GM21529 (cell line): ENCODE data around the gene OGG1.
A peak's percentile ranks its signal among the peaks of the same experiment; 100 is the strongest.

ENCODE experiments used
- ATAC-seq: cut with Tn5 transposase; IDR thresholded peaks from one replicate; pipeline ENCODE4 v1.9.1; 2021; ENCODE audit not compliant: unreplicated experiment

OGG1 gene

DNA sequence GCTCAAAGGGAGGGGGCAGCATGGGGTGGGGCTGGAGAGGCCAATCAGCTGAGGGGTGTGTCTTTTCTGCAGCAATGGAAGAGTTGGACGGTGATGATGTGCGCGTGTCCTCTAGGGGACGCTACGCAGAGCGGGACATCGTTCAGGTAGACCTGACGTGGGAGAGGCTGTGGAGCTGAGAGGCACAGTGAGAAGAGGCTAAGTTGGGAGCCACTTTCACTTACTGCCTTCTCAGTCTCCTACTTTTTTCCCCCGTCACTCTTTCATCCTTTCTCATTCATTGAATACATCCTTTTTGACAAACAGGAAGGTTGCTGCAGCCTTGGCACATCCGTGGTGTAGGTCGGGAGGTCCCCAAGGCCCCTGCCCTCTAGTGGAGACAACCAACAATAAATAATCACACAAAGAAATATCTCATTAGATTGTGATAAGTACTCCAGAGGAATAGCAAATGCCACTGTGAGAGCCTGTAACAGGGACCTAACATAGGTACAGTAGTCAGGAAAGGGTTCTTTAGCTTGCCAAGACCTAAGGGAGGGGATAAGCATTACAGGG, 22.6 kb upstream of the OGG1 start:
- ATAC-seq: no peak

DNA sequence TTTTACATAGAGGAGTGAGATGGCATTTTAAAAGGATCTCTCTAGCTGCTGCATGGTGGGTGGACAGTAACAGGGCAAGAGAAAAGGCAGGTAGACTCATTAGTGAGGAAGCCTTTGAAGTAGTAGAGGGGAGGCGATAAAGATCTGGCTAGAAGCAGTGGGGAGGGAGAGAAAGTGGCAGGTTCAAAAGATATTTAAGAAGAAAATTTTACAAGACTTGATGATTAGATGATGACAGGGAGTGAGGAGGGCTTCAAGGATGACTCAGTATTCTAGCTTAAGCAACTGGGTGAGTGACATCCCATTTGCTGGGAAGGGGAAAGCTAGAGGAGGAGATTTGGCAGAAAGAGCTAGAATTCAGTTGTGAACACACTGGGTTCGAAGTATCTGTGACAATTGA, 22.0 kb upstream of the OGG1 start:
- no peak for ATAC-seq

DNA sequence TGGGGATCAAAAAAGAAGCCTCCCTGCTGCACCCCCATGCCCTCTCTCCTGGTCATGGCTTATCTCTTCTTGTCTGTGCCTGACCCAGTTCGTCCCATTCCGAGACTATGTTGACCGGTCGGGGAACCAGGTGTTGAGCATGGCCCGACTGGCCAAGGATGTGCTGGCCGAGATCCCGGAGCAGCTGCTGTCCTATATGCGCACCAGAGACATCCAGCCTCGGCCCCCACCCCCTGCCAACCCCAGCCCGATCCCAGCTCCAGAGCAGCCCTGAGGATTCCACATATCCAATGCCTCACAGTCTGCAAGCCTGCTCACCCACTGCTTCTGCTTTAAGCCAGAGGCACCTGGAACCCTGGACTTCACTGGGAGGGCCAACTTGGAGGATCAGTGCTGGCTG, 20.3 kb upstream of the OGG1 start:
- ATAC-seq: no peak

DNA sequence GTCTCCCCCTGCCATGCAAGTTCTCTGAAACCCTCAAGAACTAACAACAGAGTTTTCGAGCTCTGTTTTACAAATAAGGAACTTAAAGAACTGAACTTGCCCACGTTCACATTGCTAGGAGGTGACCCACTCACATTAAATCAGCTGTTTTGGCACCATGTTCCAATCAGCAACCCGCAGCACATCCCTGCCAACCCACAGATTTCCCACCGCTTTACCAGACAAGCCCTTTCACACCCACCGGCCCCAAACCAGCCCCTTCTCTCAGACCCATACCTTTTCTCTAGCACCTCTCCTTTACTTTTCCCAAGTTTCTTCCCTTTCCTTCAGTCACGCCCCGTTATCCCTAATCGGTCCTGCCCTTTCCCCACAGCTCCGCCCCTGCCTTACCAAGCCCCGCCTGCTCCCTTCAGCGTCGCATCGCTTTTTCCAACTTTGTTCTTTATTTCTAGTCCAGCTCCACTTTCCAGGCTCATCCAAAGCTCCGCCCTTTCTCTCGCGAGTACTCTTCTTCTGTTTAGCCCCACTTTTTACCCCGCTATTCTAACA, 19.0 kb upstream of the OGG1 start:
- ATAC-seq: peak; percentile 44

DNA sequence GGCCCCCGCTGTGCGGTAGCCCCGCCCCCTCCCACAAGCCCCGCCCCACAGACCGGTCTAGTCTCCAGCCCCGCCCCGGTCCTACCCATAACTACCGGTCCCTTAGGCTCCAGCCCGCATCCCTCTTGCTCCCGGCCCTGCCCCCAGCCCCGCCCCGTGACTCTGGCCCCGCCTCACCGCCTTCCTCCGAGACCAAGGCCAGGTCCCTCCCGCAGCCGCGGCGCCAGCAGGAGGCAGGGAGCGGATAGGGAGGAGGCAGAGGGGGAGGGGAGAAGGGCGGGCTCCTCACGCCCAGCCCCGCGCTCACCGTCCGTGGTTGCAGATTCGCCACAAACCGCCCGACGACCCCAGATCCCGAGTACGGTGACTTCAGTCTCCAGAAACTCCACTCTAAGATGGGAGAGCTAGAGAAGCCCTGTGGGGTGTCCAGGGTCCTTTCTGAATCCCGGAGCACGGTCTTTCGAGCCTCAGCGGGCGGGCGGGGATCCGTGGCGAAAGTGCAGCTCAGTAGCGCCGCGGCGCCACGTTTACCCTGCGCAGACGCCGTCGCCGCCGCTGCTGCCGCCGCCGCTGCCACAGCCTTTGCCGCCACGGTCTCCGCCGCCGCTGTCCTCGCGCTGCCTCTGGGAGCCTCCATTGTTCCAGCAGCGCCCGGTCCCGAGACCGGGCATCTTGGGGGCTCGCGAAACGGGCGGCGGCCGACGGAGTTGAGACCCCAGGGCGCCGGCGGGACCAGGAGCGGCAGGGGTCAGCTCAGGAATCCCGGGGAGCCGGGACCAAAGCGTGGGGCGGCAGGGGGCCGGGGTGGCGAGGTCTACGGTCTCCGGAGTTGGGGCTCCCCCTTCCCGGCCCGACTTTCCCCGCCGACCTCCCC, 18.3 kb upstream of the OGG1 start, which contains the start of gene BRPF1:
BRPF1 (plus strand) TSS at position 530 of the 874 bp plus-strand sequence. CDS start 2,406 bp downstream, outside the sequence.
- peak; percentile 93 for ATAC-seq

DNA sequence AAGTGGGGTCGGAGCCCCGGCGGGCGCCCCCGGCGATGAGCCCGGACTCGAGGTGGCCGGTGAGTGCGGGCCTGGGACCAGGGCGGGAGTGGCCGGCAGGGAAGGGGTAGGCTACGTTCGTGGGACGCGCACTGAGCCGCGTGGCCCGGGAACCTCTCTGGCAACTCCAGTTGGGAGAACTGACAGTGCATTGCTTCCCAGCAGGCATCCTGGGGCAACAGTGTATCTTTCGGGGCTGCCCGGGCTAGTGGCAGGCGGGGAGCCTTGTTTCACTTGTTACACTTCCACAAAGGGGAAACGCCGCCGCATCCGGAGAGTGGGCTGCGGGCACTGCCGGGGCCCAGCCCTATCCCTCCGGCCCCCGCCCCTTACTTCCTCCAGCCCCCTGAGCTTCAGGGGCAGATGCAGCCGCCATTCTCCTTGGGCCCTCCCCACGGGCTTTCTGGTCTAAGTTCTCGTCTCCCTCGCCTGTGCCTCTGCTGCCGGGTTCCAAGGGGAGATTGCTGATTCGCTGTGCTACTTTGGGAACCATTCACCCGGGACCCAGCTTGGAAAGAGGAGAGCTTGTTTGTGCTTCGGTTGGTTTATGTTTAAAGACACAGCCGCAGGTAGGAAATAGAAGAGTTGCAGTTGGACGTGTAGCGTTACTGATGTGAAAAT, 17.5 kb upstream of the OGG1 start:
- peak; percentile 6 for ATAC-seq

DNA sequence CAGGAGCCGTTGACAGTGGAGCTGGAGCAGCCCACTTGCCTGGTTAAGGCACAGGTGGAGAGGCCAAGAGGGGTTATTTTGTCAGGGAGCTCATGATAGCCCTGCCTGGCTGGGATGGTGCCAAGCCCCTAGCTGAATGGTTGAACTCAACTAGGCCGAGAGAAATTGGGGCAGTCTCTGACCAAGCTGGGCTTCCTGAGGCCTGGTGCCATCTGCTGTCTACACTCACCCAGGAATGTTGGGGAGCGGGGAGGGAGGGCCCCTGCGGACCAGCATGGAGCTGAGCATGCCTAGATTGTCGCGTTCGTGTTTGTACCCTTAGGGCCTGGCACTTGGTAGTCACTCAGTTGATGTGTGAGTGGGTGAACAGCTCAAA, 17.0 kb upstream of the OGG1 start:
- ATAC-seq: no peak

DNA sequence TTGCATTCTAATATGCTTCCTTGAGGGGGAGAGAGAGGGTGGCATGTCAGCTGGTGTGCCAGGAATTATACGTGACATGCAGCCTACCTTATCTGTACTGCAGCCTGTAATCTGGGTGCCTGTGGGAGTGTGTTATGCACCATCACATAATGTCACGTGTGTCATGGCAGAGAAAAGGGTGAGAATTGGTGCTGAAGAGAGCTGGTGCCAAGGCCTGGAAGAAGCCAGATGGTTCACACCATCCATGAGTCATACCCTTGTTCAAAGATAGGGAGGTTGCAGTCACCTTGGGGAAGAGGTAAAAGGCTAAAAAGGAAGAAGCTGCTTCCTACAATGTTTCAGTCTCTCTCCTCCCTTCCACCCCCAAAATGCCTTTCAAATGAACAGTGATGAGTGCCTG, 12.9 kb upstream of the OGG1 start:
- ATAC-seq: no peak

DNA sequence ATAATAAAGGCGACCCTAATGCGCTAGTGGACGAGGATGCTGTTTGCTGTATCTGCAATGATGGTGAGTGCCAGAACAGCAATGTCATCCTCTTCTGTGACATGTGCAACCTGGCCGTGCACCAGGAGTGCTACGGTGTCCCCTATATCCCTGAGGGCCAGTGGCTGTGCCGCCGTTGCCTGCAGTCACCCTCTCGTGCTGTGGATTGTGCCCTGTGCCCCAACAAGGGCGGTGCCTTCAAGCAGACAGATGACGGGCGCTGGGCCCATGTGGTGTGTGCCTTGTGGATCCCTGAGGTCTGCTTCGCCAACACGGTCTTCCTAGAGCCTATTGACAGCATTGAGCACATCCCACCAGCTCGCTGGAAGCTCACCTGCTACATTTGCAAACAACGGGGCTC, 10.6 kb upstream of the OGG1 start:
- no peak for ATAC-seq

DNA sequence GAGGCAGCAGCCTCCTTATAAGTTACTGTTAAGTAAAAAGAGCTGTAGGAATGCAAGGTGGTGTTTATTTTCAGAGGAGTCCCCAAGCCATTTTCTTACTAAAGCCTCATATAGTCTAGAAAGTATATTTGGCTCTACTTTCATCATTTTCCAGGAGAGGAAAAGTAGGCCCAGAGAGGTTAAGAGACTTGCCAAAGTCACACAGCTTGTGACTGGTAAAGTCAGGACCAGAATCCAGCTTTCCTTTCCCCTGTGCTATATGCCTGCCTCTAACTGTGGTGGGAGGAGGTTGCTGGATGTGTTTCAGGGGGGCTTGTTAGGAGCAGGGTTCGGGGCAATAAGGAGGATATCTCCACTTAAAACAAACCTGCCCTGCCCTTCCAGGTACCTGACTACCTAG, 7.2 kb upstream of the OGG1 start:
- no peak for ATAC-seq

DNA sequence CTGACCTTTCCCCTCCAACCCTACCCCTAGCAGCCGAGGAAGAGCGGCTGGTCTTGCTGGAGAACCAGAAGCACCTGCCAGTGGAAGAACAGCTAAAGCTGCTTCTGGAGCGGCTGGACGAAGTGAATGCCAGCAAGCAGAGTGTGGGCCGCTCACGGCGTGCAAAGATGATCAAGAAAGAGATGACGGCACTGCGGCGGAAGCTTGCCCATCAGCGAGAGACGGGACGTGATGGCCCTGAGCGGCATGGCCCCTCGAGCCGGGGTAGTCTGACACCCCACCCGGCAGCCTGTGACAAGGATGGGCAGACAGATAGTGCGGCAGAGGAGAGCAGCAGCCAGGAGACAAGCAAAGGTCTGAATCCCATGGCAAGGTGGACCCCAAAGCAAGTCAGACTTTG, 6.2 kb upstream of the OGG1 start:
- ATAC-seq: no peak

DNA sequence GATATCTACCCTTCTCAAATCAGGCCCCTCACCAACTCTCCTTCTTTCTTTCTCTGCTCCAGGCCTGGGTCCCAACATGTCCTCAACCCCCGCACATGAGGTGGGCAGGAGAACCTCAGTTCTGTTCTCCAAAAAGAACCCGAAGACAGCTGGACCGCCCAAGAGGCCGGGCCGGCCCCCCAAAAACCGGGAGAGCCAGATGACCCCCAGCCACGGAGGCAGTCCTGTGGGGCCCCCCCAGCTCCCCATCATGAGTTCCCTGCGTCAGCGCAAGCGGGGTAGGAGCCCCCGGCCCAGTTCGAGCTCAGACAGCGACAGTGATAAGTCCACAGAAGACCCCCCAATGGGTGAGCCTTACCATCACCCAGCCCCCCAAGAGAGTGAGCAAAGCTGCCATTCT, 5.6 kb upstream of the OGG1 start:
- ATAC-seq: no peak

DNA sequence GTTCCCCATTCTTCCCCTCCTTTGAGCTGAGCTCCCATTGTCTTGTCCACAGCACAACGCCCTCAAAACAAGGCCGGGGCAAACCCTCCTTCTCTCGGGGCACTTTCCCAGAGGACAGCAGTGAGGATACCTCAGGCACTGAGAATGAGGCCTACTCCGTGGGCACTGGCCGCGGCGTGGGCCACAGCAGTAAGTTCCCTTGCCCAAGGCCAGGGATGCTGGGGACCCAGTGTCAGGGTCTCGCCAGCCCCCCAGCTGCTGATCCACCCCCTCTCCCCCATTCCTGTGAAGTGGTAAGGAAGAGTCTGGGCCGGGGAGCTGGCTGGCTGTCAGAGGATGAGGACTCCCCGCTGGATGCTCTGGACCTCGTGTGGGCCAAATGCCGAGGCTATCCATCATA, 4.2 kb upstream of the OGG1 start:
- no peak for ATAC-seq

DNA sequence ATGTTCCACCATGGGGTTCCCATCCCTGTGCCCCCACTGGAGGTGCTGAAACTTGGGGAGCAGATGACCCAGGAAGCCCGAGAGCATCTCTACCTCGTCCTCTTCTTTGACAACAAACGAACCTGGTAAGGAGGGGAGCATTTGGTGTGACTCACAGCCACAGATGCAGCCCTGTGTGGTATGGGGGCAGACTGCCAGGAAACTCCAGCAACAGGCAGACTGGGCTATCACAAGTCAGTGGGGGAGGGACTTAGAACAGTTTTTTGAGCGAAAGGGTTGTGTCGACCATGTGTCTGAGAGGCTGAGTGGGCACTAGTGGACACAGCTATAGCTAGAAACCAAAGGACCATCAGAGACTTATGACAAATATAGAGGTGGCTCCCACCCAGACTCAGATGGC, 3.4 kb upstream of the OGG1 start:
- ATAC-seq: no peak

DNA sequence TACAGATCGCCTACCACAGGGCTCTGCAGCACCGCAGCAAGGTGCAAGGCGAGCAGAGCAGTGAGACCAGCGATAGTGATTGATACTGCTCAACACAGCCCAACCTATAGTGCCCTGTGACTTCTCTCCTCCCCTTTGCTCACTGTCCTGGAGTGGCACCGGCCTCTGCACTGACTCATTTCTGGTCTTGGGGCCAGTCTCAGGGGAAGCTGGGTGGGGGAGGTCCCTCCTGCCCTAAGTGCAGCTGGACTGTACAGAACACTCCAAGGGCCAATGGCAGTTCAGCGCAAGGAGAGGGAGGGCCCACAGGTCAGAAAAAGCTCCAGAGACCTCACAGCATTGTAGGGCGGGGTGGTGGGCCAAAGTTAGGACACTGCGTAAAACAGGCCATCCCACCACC, 2.5 kb upstream of the OGG1 start:
- no peak for ATAC-seq

DNA sequence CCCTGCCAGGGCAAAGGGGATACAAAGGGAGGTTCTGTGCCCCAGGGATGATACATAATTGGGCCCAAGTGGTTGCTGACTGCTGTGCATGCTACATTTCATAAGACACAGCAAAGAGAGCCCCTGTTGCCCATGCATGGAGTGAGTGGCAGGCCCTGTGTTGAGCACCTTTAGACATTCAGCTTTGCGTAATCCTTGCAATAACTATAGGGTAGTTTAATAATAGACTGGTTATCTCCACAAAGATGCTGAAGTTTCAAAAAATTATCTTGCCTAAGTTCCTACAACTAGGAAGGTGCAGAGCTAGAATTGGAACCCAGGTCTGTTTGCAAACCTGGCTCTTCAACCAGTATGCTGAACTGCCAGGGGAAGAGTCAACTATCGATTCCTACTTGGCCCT, 1.7 kb upstream of the OGG1 start:
- no peak for ATAC-seq

DNA sequence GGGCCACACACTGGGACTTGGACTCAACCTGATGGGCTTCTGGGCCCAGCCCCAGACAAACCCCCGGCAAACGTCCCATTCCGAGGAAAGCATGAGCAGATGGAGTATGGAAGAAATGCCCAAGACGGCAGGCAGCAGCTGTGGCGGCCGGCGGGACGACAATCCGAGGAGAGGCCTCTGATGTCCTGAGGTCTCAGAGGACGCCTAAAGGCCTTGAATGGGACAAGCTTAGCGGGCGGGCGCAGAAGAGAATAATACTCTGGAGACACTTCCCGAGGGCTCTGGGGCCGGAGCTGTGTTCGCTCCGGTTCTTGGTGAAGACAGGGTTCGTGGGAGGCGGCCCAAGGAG, 482 bp upstream of the OGG1 start:
- ATAC-seq: no peak

DNA sequence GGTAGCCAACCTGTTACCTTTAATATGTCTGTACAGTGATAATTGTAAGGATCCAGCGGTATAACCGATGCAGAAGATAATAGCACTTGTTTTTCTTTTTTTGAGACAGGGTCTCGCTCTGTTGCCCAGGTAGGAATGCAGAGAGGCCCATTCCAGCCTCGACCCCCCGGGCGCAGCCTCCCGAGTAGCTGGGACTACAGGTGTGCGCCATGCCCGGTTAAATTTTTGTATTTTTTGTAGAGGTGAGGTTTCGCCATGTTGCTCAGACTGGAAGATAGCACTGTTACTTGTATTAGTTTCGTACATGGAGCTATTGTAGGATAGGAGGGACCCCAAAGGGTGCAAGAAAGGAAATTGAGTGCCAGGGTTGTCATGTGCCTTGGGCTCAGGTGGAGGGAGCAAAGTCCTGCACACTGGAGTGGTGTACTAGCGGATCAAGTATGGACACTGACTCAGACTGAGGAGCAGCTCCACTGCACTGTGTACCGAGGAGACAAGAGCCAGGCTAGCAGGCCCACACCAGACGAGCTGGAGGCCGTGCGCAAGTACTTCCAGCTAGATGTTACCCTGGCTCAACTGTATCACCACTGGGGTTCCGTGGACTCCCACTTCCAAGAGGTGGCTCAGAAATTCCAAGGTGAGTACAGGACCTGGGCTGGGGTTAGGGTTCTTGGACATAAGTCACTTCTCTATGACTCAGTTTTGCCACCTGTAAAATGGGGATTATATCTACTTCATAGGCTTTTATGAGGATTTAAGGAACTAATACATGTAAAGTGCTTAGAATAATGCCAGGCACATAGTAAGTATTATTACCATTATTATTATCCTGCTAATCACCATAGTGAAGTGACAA, 1.0 kb downstream of the OGG1 start:
- no peak for ATAC-seq

DNA sequence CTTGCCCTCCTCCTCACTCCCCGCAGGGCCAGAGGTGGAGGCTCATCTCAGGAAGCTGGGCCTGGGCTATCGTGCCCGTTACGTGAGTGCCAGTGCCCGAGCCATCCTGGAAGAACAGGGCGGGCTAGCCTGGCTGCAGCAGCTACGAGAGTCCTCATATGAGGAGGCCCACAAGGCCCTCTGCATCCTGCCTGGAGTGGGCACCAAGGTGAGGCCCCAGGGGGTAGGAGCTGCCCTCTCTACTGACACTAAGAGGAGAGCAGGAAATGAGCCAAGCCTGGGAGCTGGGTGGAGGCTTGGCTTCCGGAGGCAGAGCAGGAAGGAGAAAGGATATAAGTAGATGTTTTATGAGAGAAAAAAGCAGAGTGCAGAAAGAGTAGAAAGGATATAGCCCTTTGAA, 4.9 kb downstream of the OGG1 start:
- no peak for ATAC-seq

DNA sequence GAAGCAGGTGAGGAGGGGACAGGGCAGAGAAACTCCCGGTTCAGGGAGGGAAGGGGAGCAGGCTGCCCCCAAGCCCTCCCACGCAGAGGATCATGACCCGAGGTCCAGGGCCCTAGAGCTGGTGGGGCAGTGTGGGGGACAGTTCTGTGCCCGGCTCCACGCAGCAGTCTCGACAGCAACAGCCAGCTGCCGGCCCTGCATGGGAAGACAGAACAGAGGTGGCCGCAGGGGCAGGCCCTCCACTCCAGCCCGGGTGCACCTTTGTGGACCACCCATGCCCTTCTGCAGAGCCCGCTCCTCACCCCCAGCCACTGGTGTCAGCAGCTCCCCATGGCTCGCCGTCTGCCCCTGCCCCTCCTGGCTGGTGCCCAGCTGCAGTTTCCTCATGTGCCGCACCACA, 7.7 kb downstream of the OGG1 start:
- no peak for ATAC-seq
